ENCODE measurements around the gene ASPSCR1. TPM values are rescaled to one million over a fixed set of nuclear protein-coding genes. Genes with fewer than 3 reads are reported as not detected.

ASPSCR1 gene
- total RNA-seq, 1 donor from 2014 or later: 13.1 TPM

GRCh38 chr17:81983011-81983638 is 5.7 kb downstream of the ASPSCR1 start:
- Histone ChIP-seq H2AFZ (replicated peaks) (no peak overlapping the region), H3K9ac (no peak overlapping the region), H3K27ac (no peak overlapping the region), H3K4me3 (no peak overlapping the region), H3K4me1 (peaks cover 3% of the 10 kb centered on the region), H3K9me3 (ENCODE audit: low read depth) (no peaks in the 10 kb centered on the region), H3K36me3 (no peaks in the 10 kb centered on the region), H4K20me1 (ENCODE audit: low read depth) (no peaks in the 10 kb centered on the region), H3F3A (ENCODE audit: low read depth) (peaks cover 4% of the 10 kb centered on the region), H3K79me2 (ENCODE audit: low read depth) (peaks cover 9% of the 10 kb centered on the region), H3K27me3 (no peaks in the 10 kb centered on the region), H3K4me2 (no peak overlapping the region)
- Mint-ChIP-seq H3K4me3 (no peak overlapping the region), H3K9me3 (no peaks in the 10 kb centered on the region), H3K36me3 (peaks cover 13% of the 10 kb centered on the region), H3K27ac (peak overlapping the region; percentile 50), H3K4me1 (peaks cover 11% of the 10 kb centered on the region), H3K27me3 (ENCODE audit: insufficient read depth, low read depth) (peaks cover 15% of the 10 kb centered on the region)
- TF ChIP-seq EZH2phosphoT487 (IDR thresholded peaks at IDR 0.05): no peak
- no peak for TF ChIP-seq EZH2 (IDR thresholded peaks at IDR 0.05)
- no peak for TF ChIP-seq CTCF (IDR thresholded peaks at IDR 0.05)
- DNase-seq (ENCODE audit: low spot score): no peak

- TF ChIP-seq EZH2 (IDR thresholded peaks at IDR 0.05) (no peak), EZH2phosphoT487 (IDR thresholded peaks at IDR 0.05) (no peak)
- Histone ChIP-seq H3F3A (ENCODE audit: low read depth) (no peaks in the 10 kb centered on the region), H3K4me3 (no peak overlapping the region), H3K27me3 (no peaks in the 10 kb centered on the region), H3K27ac (no peak overlapping the region), H3K79me2 (ENCODE audit: low read depth) (peaks cover 3% of the 10 kb centered on the region), H3K4me2 (no peak overlapping the region), H3K9me3 (ENCODE audit: low read depth) (no peaks in the 10 kb centered on the region), H3K9ac (no peak overlapping the region), H4K20me1 (ENCODE audit: low read depth) (no peaks in the 10 kb centered on the region), H3K4me1 (no peaks in the 10 kb centered on the region), H2AFZ (replicated peaks) (no peak overlapping the region), H3K36me3 (no peaks in the 10 kb centered on the region)
- Mint-ChIP-seq H3K4me1 (peaks cover 9% of the 10 kb centered on the region), H3K27me3 (ENCODE audit: insufficient read depth, low read depth) (peaks cover 15% of the 10 kb centered on the region), H3K9me3 (no peaks in the 10 kb centered on the region), H3K36me3 (peaks cover 13% of the 10 kb centered on the region), H3K4me3 (no peak overlapping the region), H3K27ac (peak overlapping the region; percentile 21)
- DNase-seq (ENCODE audit: low spot score): no peak
Measured at GRCh38 chr17:81983639-81984373, 6.4 kb downstream of the ASPSCR1 start.

- H2AFZ ChIP-seq (replicated peaks): no peak overlapping the region
- H3K9me3 ChIP-seq (ENCODE audit: low read depth): no peaks in the 10 kb centered on the region
- H3K9ac ChIP-seq: no peak overlapping the region
- H3K4me2 ChIP-seq: no peak overlapping the region
- Mint-ChIP-seq H3K36me3 (peaks cover 12% of the 10 kb centered on the region), H3K27me3 (ENCODE audit: insufficient read depth, low read depth) (peaks cover 13% of the 10 kb centered on the region), H3K9me3 (no peaks in the 10 kb centered on the region), H3K27ac (peak overlapping the region; percentile 9), H3K4me3 (peak overlapping the region; percentile 2), H3K4me1 (peaks cover 2% of the 10 kb centered on the region)
- H3K79me2 ChIP-seq (ENCODE audit: low read depth): no peaks in the 10 kb centered on the region
- H3K36me3 ChIP-seq: no peaks in the 10 kb centered on the region
- no peak overlapping the region for H3K4me3 ChIP-seq
- no peak for TF ChIP-seq EZH2phosphoT487 (IDR thresholded peaks at IDR 0.05)
- no peak for TF ChIP-seq CTCF (IDR thresholded peaks at IDR 0.05)
- no peak for TF ChIP-seq EZH2 (IDR thresholded peaks at IDR 0.05)
- H3F3A ChIP-seq (ENCODE audit: low read depth): no peaks in the 10 kb centered on the region
- no peak overlapping the region for H3K27ac ChIP-seq
- no peaks in the 10 kb centered on the region for H4K20me1 ChIP-seq (ENCODE audit: low read depth)
- no peaks in the 10 kb centered on the region for H3K4me1 ChIP-seq
- H3K27me3 ChIP-seq: no peaks in the 10 kb centered on the region
- no peak for DNase-seq (ENCODE audit: low spot score)
Measured at GRCh38 chr17:81984773-81985410, 7.5 kb downstream of the ASPSCR1 start.
